Upper lobe of right lung (tissue), 1 donor: Measurements from ENCODE around the gene AP1B1. TPM values are rescaled to one million over a fixed set of nuclear protein-coding genes. Genes with fewer than 3 reads are reported as not detected.
A peak's percentile ranks its signal among the peaks of the same experiment; 100 is the strongest.

Experiments used
- ATAC-seq: fragments of 200-7000 bp; cut with Tn5 transposase; one replicate; pipeline ENCODE4 v1.9.1; 2020; ENCODE audit warnings: mild to moderate bottlenecking, moderate library complexity
- DNase-seq: peaks from one replicate; pipeline ENCODE4 v3.0.0-alpha.2; 2020
- H3K27ac ChIP-seq: fragments of 200-600 bp; one replicate; pipeline ENCODE4 v1.8.0; 2022
- H3K27me3 ChIP-seq: fragments of 200-600 bp; one replicate; pipeline ENCODE4 v1.8.0; 2022; ENCODE audit warnings: mild to moderate bottlenecking
- H3K36me3 ChIP-seq: fragments of 200-600 bp; one replicate; pipeline ENCODE4 v1.8.0; 2022
- H3K4me1 ChIP-seq: fragments of 200-600 bp; one replicate; pipeline ENCODE4 v1.8.0; 2022
- H3K4me3 ChIP-seq: fragments of 200-600 bp; one replicate; pipeline ENCODE4 v1.8.0; 2022; ENCODE audit warnings: mild to moderate bottlenecking
- H3K9me3 ChIP-seq: fragments of 200-600 bp; one replicate; pipeline ENCODE4 v1.8.0; 2022
- CTCF ChIP-seq: fragments of 200-600 bp; IDR thresholded peaks from one replicate; pipeline ENCODE4 v1.8.0; 2022; ENCODE audit warnings: antibody characterized with exemption
- intact Hi-C: fragments of 100-400 bp; cut with DNase I; formaldehyde crosslinking; loops from one replicate; pipeline ENCODE4 v1.11.0; 2022
- total RNA-seq: library from RNA; stranded (reverse); fragmentation: NEBNext Ultra II Directional; extraction: Animal tissue kit (Norgen Biotek cat#: 25700); gene quantifications from one replicate; pipeline ENCODE4 v1.2.1, GENCODE V29; 2021
- donor health status: DM: no; HTN: yes; CAD: no; lungs with severe emphysema.

The AP1B1 gene
- total RNA-seq, 1 donor from 2014 or later = 62.4 TPM

- H3K27ac ChIP-seq = peak overlapping the region; percentile 71
- no peaks in the 10 kb centered on the region for H3K36me3 ChIP-seq
- peak overlapping the region; percentile 17 for H3K4me3 ChIP-seq
- DNase-seq (no peak), ATAC-seq (no peak)
- H3K4me1 ChIP-seq = peaks cover 45% of the 10 kb centered on the region
- H3K27me3 ChIP-seq = peaks cover 2% of the 10 kb centered on the region
- intact Hi-C loops = no loop called here
- H3K9me3 ChIP-seq = no peaks in the 10 kb centered on the region
- no peak for TF ChIP-seq CTCF
Observed at GRCh38 chr22:29308791-29309262, 79.5 kb downstream of the AP1B1 start.

- intact Hi-C loops = no loop called here
- no peak for TF ChIP-seq CTCF
- ATAC-seq = no peak
- DNase-seq = no peak
- H3K4me1 ChIP-seq = peaks cover 44% of the 10 kb centered on the region
- peak overlapping the region; percentile 85 for H3K4me3 ChIP-seq
- H3K27me3 ChIP-seq = no peaks in the 10 kb centered on the region
- peak overlapping the region; percentile 71 for H3K27ac ChIP-seq
- H3K9me3 ChIP-seq = no peaks in the 10 kb centered on the region
- no peaks in the 10 kb centered on the region for H3K36me3 ChIP-seq
Observed at GRCh38 chr22:29308148-29308790, 80.1 kb downstream of the AP1B1 start.

DNA sequence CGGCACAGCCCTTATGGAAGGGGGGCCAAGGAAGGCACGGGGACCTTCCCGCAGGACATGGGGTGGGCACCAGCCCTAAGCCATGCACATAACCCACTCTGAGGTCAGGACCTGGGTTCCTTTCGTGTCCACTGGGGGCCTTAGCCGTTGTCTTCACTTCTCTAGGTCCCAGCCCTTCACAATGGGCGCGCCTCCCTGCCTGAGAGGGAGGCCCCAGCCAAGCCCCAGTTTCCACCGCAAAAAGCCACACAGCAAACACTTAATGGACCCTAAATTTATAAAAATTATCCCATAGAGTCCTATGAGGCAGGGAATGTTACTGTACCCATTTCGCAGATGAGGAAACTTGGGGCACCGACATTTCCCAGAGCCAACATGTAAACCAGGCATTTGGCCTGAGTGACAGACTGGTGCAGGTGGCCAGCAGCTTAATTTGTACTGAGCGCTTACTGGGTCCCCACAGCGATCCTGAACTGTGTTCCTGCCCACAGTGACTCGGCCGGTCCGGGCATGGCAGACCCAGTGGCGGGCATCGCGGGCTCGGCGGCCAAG is 80.7 kb downstream of the AP1B1 start:
- no peak for DNase-seq
- H3K9me3 ChIP-seq = no peaks in the 10 kb centered on the region
- peak overlapping the region; percentile 85 for H3K4me3 ChIP-seq
- peaks cover 47% of the 10 kb centered on the region for H3K4me1 ChIP-seq
- intact Hi-C loops = no loop called here
- H3K27ac ChIP-seq = peak overlapping the region; percentile 87
- ATAC-seq = no peak
- TF ChIP-seq CTCF = no peak
- H3K36me3 ChIP-seq = no peaks in the 10 kb centered on the region
- H3K27me3 ChIP-seq = no peaks in the 10 kb centered on the region

DNA sequence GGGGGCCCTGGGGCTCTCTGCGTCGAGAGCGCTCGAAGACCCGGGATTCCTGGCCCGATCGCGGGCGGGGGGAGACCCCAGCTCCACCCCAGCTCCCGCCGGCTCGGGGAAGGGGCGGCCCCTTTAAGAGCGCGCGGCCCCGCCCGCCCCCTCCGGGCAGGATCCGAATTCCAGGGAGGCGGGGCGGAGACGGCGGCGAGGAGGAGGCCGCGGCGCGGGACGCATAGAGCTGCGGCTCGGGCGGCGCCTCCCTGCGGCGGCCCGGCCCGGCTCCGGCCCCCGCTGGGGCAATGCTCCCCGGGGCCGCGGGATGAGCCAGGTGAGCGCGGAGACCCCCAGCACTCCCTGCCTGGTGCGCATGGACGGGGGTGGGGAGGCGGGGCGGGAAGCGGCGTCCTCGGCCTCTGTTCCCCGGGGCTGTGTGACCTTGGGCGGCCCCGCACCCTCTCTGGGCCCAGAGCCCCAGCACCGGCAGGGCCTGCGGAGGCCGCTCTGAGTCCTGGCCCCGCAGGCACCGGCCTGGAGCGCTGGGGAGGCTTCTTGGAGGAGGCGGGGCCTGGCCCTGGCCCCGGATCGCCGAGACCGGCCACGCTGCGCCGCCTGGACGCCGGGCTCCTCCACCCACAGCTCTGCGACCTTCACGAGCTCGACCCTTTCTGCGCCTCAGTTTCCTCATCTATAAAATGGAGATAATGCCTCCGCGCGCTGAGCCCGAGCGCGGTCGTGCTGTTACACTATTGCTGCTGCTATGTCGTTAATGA is 81.4 kb downstream of the AP1B1 start:
- Histone ChIP-seq H3K27me3 (no peaks in the 10 kb centered on the region), H3K27ac (peak overlapping the region; percentile 87), H3K4me3 (peak overlapping the region; percentile 85), H3K4me1 (peaks cover 52% of the 10 kb centered on the region), H3K9me3 (no peaks in the 10 kb centered on the region), H3K36me3 (no peaks in the 10 kb centered on the region)
- no peak for TF ChIP-seq CTCF
- peak; percentile 72 for ATAC-seq
- intact Hi-C loops = no loop called here
- DNase-seq = peak; percentile 91

GRCh38 chr22:29306175-29306834 is 82.1 kb downstream of the AP1B1 start, which contains the start of gene GAS2L1:
GAS2L1 (plus strand) TSS chr22:29306650; CDS start chr22:29308106, 1,456 bp downstream.
- H3K4me1 ChIP-seq = peaks cover 48% of the 10 kb centered on the region
- no peaks in the 10 kb centered on the region for H3K27me3 ChIP-seq
- DNase-seq (peak; percentile 91), ATAC-seq (peak; percentile 71)
- intact Hi-C loops = no loop called here
- H3K27ac ChIP-seq = peak within 1 kb of the TSS; percentile 87
- no peaks in the 10 kb centered on the region for H3K36me3 ChIP-seq
- peak; percentile 67 for TF ChIP-seq CTCF
- no peaks in the 10 kb centered on the region for H3K9me3 ChIP-seq
- H3K4me3 ChIP-seq = peak within 1 kb of the TSS; percentile 85
